HG02798 (cell line): ENCODE measurements around the gene NUP210.
"Not testable (repeated sequence)": the region's sequence is repeated elsewhere in the genome, so short reads cannot be mapped to it uniquely, and the experiment has no call there.

Experiments
- ATAC-seq: cut with Tn5 transposase; IDR thresholded peaks from one replicate; pipeline ENCODE4 v1.9.1; 2021; ENCODE audit warnings: mild to moderate bottlenecking; ENCODE audit not compliant: unreplicated experiment, poor library complexity

The NUP210 gene

DNA sequence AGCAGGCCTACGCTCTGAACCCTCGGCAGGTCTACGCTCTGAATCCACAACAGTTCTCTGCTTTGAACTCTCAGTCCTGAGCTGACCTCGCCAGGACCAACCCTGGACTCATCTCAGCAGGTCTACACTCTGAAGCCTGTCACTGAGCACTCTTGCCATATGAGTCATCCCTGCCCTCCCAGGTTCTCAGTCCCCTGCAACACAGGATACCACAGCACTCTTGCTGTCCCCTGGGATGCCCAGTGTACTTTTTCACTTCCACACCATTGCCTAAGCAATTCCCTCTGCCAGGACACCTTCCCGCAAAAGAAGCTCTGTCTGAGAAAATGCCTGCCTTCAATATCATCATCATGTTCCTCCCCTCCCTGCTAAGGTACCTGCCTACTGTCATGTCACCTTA lies 42.0 kb downstream of the NUP210 start:
- peak; percentile 79 for ATAC-seq

- not testable (repeated sequence) for ATAC-seq
These were observed 42.4 kb downstream of the NUP210 start for GRCh38 chr3:13377741-13378140.

DNA sequence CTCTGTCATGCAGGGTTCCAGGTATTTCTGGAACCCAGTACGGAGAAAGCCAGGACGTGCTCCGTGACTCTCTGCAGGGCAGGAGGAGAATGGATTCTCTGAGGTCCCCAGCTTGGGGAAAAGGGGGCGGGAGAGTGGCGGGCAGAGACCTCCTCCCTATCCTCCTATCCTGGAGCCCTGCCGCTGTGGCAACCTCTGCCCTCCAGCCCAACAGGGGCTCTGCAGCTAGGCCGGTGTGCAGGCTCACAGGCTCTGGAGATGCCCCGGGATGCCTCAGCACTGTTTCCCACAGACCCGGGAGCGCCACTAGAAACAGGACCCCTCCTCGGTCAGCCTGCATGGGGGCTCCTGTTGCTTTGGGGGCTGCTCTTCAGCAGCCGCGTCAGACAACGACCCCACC lies 43.1 kb downstream of the NUP210 start:
- ATAC-seq: no peak

- no peak for ATAC-seq
These were observed 44.0 kb downstream of the NUP210 start for GRCh38 chr3:13376091-13376490.

- ATAC-seq: no peak
These were observed 44.7 kb downstream of the NUP210 start for GRCh38 chr3:13375464-13375863.

DNA sequence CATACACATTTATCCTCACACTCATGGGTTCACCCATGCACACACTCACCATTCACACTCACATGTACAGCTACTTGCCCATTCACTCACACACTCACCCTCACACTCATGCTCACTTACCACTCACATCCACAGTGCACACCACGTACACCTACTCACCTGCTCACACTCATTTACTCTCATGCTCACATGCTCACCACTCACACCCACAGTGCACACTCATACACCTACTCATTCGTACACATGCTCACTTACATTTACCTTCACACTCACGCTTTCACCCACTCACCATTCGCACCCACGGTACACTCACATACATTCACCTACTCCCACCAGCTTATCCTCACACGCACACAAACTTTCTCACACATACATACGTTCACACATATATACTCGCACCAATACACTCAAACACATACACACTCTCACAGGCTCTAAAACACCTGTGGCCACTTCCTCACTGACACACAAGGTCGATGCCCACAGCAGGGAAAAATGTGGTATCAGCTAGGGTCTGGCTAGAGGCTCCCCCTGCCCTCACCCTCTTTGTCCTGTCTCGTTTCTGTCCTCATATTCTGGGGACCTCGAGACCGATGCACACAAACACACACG lies 46.0 kb downstream of the NUP210 start:
- no peak for ATAC-seq

DNA sequence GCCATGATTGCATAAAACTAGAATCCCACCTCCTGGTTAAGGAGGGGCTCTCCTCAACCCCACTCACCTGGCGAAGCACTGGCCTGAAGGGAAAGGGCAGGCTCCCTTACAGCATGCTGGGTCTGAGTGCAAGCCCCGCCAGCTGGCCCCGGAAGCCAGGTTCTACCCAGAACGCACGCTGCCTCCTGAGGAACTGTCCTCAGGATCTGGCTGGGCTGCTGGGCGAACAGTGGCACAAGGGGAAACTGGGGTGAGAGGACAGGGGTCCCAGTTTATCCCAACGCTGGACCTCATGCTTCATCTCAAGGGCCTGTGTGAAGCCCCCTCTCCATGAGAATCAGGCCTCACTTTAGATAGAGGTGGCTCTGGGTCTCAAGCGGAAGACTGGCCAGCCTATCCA lies 47.5 kb downstream of the NUP210 start:
- no peak for ATAC-seq

- ATAC-seq: no peak
These were observed 48.0 kb downstream of the NUP210 start for GRCh38 chr3:13372126-13372525.

DNA sequence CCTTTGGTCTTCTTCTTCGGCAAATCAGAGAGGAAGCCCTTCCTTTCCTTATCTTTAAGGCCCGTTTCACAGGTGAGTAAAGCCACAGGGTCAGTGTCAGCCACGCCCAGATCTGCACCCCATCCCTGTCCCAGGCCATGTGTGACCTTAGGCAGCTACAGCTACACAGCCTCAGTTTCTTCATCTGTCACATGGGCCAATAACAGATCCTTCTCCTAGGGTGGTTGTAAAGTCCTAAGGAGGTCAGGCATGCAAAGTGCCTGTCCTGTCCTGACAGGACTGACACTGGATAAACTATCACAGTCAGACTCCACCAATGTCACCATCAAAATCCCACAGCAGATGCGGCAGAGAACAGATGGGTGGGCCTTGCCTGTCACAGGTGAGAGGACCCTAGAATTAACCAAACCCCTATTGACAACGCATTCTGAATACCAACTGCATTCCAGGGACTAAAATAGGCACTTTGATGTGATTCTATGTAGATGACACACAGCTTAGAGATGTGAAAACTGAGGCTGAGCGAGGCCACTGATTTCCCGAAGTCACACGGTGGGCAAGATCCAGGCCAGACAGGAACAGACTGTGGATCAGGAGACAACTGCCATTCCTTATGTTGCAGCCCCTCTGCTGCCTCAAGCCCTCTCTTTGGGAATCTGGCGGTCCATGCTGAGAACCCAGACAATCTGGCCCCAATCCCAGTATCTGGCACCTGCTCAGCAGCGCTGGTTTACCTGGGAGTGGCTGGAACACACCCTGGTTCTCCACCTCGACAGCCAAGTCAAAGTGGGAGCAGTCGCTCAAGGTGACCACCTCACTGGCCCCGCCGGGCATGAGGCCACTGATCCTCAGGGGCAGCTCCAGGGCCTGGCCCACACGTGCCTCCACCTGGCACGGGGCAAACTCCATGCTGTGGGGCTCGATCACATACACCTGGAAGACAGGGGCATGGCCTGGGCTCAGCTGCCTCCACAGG lies 48.7 kb downstream of the NUP210 start:
- ATAC-seq: no peak

DNA sequence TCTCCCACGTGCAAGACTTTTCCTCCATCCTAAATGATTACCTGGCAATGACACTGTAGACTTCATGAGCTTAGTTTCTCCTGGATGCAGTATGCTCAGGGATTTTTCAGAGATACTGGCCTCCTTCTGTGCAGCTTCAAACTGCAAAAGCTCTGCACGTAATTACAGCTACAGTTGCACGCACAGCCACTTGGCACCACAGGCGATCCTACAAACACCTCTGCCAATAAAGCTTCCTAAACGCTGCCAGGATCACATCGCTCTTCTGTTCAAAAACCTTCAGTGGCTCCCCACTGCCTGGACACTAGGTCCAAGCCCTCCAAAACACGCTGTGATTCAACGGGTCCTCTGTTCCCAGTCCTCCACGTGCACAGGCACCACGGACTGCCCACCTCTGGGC lies 49.5 kb downstream of the NUP210 start:
- no peak for ATAC-seq

DNA sequence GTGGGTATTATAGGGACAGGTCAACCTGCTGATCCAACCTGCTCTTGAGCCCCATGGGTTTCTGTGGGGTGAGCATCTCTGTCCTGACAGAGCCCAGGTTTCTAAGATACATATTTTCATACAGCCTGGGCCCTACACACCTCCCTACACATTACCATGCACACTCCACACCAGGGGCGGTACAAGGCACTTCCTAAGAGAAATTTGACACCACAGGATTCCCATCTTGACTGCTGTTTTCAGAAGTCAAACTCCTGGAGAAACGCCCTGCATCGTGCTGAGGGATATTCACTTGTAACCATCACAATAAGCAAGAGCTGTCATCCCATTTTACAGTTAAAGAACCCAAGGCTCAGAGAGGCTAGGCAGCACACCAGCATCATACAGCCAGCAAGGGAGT lies 50.1 kb downstream of the NUP210 start:
- ATAC-seq: no peak

DNA sequence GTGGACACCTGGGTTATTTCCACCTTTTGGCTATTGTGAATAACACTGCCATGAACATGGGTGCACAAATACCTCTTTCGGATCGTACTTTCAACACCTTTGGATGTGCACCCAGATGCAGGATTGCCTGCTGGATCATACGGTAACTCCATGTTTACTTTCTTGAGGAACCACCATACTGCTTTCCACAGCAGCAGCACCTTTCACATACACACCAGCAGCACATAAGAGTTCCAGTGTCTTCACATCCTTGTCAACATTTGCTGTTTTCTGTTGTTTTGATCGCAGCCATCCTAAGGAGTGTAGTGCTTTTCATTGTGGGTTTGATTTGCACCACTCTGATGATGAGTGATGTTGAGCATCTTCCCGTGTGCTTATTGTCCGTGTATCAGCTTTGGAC lies 51.3 kb downstream of the NUP210 start:
- no peak for ATAC-seq

- ATAC-seq: no peak
These were observed 52.4 kb downstream of the NUP210 start for GRCh38 chr3:13367728-13368127.

DNA sequence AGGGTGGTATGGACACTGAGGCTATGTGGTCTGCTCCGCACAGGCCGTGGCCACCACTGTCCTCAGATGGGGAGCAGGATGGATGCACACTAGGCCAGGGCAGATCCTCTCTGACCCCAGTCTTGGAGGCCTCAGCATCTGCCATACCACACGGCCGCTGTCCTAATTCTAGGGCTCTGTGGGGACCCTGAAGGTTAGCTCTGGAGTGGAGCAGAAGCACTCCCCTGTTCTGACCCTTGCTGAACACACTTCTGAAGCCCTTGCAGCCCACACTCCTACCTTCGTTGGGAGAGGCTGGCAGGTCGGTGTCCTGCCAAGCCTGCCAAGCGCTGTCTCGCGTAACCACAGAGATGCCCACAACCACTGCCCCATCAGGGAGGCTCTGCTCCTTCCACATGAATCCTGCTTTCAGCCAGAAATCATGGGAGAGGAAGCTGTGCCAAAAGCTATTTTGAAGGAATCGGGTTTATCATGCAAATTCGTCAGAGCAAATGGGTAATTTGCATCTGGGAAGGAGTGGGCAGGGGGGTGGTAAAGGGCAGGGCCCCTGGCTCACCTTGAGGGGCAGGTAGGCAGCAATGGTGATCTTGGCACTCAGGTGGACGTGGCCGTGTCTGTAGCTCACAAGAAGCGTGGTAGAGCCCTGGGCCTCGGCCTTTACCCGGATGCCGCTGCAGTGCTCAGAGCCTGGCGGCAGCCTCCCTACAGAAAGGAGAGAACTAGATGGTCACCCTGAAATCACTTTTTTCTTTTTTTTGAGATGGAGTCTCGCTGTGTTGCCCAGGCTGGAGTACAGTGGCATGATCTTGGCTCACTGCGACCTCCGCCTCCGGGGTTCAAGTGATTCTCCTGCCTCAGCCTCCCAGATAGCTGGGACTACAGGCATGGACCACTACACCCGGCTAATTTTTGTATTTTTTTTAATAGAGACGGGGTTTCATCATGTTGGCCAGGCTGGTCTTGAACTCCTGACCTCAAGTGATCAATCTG lies 54.4 kb downstream of the NUP210 start:
- no peak for ATAC-seq

- no peak for ATAC-seq
These were observed 55.4 kb downstream of the NUP210 start for GRCh38 chr3:13364602-13365271.

DNA sequence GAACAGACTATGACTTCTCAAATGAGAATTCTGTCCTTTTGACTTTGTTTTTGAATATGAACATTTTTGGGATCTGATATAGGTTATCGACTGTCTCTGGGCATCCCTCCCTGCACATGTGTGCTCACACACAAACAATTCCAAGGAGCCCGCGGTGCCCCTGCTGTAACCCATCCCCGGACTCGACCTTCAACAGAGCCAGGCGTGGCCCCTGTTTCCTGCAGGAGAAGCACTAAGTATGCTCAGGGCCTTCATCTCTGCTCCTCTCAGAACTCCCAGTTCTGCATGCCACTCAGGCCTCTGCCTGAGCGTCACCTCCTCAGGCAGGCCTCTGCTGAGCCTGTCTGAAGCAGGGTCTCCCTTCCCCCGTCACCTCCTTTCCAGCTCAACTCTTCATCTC lies 57.6 kb downstream of the NUP210 start:
- no peak for ATAC-seq

DNA sequence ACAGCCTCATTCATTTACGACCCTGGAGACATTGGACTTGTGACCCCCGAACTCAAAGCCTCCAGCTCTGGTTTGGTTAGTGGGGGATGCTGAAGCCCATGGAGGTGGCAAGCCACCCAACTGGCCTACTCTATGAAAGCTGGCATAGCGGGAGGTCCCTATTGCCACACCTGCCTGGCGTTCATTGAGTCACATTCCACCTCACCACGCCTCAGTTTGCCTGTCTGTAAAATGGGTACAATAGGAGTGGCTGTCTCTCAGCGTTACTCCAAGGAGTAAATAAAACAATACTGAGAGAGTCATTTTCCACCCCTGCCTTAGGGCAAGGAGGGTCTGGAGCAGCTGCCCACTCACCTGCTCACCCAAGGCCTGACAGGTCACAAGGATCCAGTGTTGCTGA lies 60.2 kb downstream of the NUP210 start:
- ATAC-seq: no peak

GRCh38 chr3:13358643-13359042 lies 61.5 kb downstream of the NUP210 start:
- ATAC-seq: no peak

- ATAC-seq: no peak
These were observed 62.1 kb downstream of the NUP210 start for GRCh38 chr3:13358051-13358450.

- ATAC-seq: no peak
These were observed 63.0 kb downstream of the NUP210 start for GRCh38 chr3:13357074-13357473.
